Measurements from ENCODE around the gene MTOR.
"Not testable (repeated sequence)": the region's sequence is repeated elsewhere in the genome, so short reads cannot be mapped to it uniquely, and the experiment has no call there.

Gene MTOR

GRCh38 chr1:11214698-11215380, 47.5 kb downstream of the MTOR start:
- DNase-seq, result no peak

GRCh38 chr1:11211925-11212587, 50.3 kb downstream of the MTOR start:
- DNase-seq, result no peak

GRCh38 chr1:11211461-11211860, 50.9 kb downstream of the MTOR start:
- no peak for DNase-seq

GRCh38 chr1:11207898-11208611, 54.3 kb downstream of the MTOR start:
- no peak for DNase-seq

- DNase-seq, result no peak
Observed at GRCh38 chr1:11204396-11205190, 57.8 kb downstream of the MTOR start.

- DNase-seq, result peak; percentile 87
Observed at GRCh38 chr1:11198851-11199594, 63.3 kb downstream of the MTOR start.

GRCh38 chr1:11198257-11198656, 64.1 kb downstream of the MTOR start:
- DNase-seq, result no peak

GRCh38 chr1:11197359-11197758, 65.0 kb downstream of the MTOR start:
- no peak for DNase-seq

GRCh38 chr1:11196945-11197344, 65.4 kb downstream of the MTOR start:
- DNase-seq, result no peak

GRCh38 chr1:11194407-11195176, 67.8 kb downstream of the MTOR start:
- DNase-seq, result no peak

- DNase-seq, result no peak
Observed at GRCh38 chr1:11193376-11193775, 69.0 kb downstream of the MTOR start.

GRCh38 chr1:11188858-11189451, 73.4 kb downstream of the MTOR start, which contains the start of gene ANGPTL7:
Gene ANGPTL7 (plus strand): TSS chr1:11189355. CDS start chr1:11189580, 225 bp downstream.
- no peak for DNase-seq

GRCh38 chr1:11188381-11188780, 74.0 kb downstream of the MTOR start:
- DNase-seq, result no peak

- no peak for DNase-seq
Observed at GRCh38 chr1:11187931-11188330, 74.4 kb downstream of the MTOR start.

GRCh38 chr1:11187494-11187893, 74.9 kb downstream of the MTOR start:
- no peak for DNase-seq

- no peak for DNase-seq
Observed at GRCh38 chr1:11187000-11187399, 75.4 kb downstream of the MTOR start.

- DNase-seq, result no peak
Observed at GRCh38 chr1:11184973-11185372, 77.4 kb downstream of the MTOR start.

- no peak for DNase-seq
Observed at GRCh38 chr1:11182884-11183283, 79.5 kb downstream of the MTOR start.

GRCh38 chr1:11180342-11180744, 82.0 kb downstream of the MTOR start:
- DNase-seq, result no peak

- DNase-seq, result not testable (repeated sequence)
Observed at GRCh38 chr1:11179749-11180148, 82.6 kb downstream of the MTOR start.

GRCh38 chr1:11179125-11179524, 83.2 kb downstream of the MTOR start:
- DNase-seq, result no peak
